HEK293 (cell line): Measurements from ENCODE around the gene NAA16.

ENCODE experiments used
- CTCF ChIA-PET: fragments of 350-600 bp; formaldehyde crosslinking; extraction: SDS; loops from one replicate; lab custom pipeline; 2021; ENCODE audit warnings: antibody characterized with exemption; lab: Yijun Ruan, JAX
- POLR2A ChIA-PET: fragments of 300-600 bp; formaldehyde crosslinking; extraction: SDS; loops from one replicate; lab custom pipeline; 2020; ENCODE audit warnings: antibody characterized with exemption, inconsistent platforms; lab: Yijun Ruan, JAX
- H3K27ac ChIP-seq: fragments of 200-500 bp; sonication (Bioruptor generic); 2 replicates; pipeline ENCODE4 v1.5.1; 2014; ENCODE audit warnings: low read depth, low read length, control low read depth, inconsistent platforms; ENCODE audit errors: extremely low read depth
- H3K36me3 ChIP-seq, 2 experiments: fragments of 200-500 bp in 1 of 2; sonication (Bioruptor generic) in 1 of 2; 1 replicate in 1 of 2; 2 replicates in 1 of 2; pipeline ENCODE4 v1.5.1; 2014 to 2017; ENCODE audit warnings: inconsistent platforms in 2 of 2, low read length in 2 of 2; ENCODE audit not compliant: control insufficient read depth in 2 of 2, insufficient read depth in 1 of 2
- H3K4me1 ChIP-seq: fragments of 200-500 bp; sonication (Bioruptor generic); 2 replicates; pipeline ENCODE4 v1.5.1; 2014; ENCODE audit warnings: mild to moderate bottlenecking, low read length, inconsistent platforms; ENCODE audit not compliant: control insufficient read depth, insufficient read depth
- H3K4me3 ChIP-seq: 2 replicates; pipeline ENCODE4 v1.5.1; 2011; ENCODE audit warnings: low read depth, mild to moderate bottlenecking, control low read depth, low read length, moderate library complexity
- H3K9me3 ChIP-seq: fragments of 200-500 bp; sonication (Bioruptor generic); 2 replicates; pipeline ENCODE4 v1.5.1; 2014; ENCODE audit warnings: low read depth, low read length, inconsistent platforms; ENCODE audit not compliant: control insufficient read depth, insufficient read depth
- EGR2 ChIP-seq: fragments of 450-650 bp; formaldehyde crosslinking; IDR thresholded peaks from 2 replicates; pipeline ENCODE4 v1.5.1; 2016; ENCODE audit warnings: low read depth, missing biosample characterization, missing genetic modification characterization
- MEIS1 ChIP-seq: sonication (generic); formaldehyde crosslinking; IDR thresholded peaks from 2 replicates; pipeline ENCODE4 v1.8.1; 2022; ENCODE audit warnings: missing genetic modification reagents, mild to moderate bottlenecking, borderline replicate concordance
- SP3 ChIP-seq: fragments of 450-650 bp; formaldehyde crosslinking; IDR thresholded peaks from 2 replicates; pipeline ENCODE4 v1.5.1; 2016; ENCODE audit warnings: missing biosample characterization, missing genetic modification characterization
- TCF7L2 ChIP-seq: IDR thresholded peaks from 2 replicates; pipeline ENCODE4 v1.6.1; 2011; ENCODE audit warnings: low read depth, mild to moderate bottlenecking, inconsistent platforms, low read length, moderate library complexity, borderline replicate concordance
- TRIM28 ChIP-seq: IDR thresholded peaks from 2 replicates; pipeline ENCODE4 v1.6.1; 2011; ENCODE audit warnings: low read length, control low read depth, borderline replicate concordance
- ZEB2 ChIP-seq: fragments of 450-650 bp; formaldehyde crosslinking; IDR thresholded peaks from 2 replicates; pipeline ENCODE4 v1.5.1; 2016; ENCODE audit warnings: missing biosample characterization, missing genetic modification characterization
- ZFHX2 ChIP-seq: fragments of 450-650 bp; formaldehyde crosslinking; conservative IDR thresholded peaks from 2 replicates; pipeline ENCODE4 v1.5.1; 2016; ENCODE audit warnings: missing biosample characterization, missing genetic modification characterization
- ZNF223 ChIP-seq: fragments of 450-650 bp; formaldehyde crosslinking; IDR thresholded peaks from 2 replicates; pipeline ENCODE4 v1.5.1; 2016; ENCODE audit warnings: missing biosample characterization, missing genetic modification characterization
- ZNF24 ChIP-seq: fragments of 450-650 bp; formaldehyde crosslinking; IDR thresholded peaks from 2 replicates; pipeline ENCODE4 v1.5.1; 2016; ENCODE audit warnings: missing biosample characterization, missing genetic modification characterization
- ZNF248 ChIP-seq: fragments of 450-650 bp; formaldehyde crosslinking; IDR thresholded peaks from 2 replicates; pipeline ENCODE4 v1.5.1; 2017; ENCODE audit warnings: missing biosample characterization, missing genetic modification characterization
- ZNF274 ChIP-seq, 2 experiments: fragments of 200-500 bp in 1 of 2; fragments of 450-650 bp in 1 of 2; sonication (Bioruptor generic) in 1 of 2; formaldehyde crosslinking in 1 of 2; IDR thresholded peaks; 2 replicates each; pipeline versions ENCODE4 v1.5.1 to v1.6.1; 2014 to 2016; ENCODE audit warnings: borderline replicate concordance in 1 of 2, inconsistent platforms in 1 of 2, low read length in 1 of 2, missing biosample characterization in 1 of 2, missing genetic modification characterization in 1 of 2
- ZNF354C ChIP-seq: fragments of 450-650 bp; formaldehyde crosslinking; IDR thresholded peaks from 2 replicates; pipeline ENCODE4 v1.5.1; 2016; ENCODE audit warnings: missing biosample characterization, missing genetic modification characterization, low read depth, borderline replicate concordance
- ZNF37A ChIP-seq: fragments of 450-650 bp; IDR thresholded peaks from 2 replicates; pipeline ENCODE4 v1.5.1; 2018; ENCODE audit warnings: missing biosample characterization, missing genetic modification characterization
- ZNF473 ChIP-seq: fragments of 450-650 bp; formaldehyde crosslinking; IDR thresholded peaks from 2 replicates; pipeline ENCODE4 v1.5.1; 2017; ENCODE audit warnings: missing biosample characterization, missing genetic modification characterization
- ZNF585B ChIP-seq: fragments of 450-650 bp; formaldehyde crosslinking; IDR thresholded peaks from 2 replicates; pipeline ENCODE4 v1.5.1; 2016; ENCODE audit warnings: missing biosample characterization, missing genetic modification characterization
- ZNF621 ChIP-seq: fragments of 450-650 bp; formaldehyde crosslinking; IDR thresholded peaks from 2 replicates; pipeline ENCODE4 v1.5.1; 2017; ENCODE audit warnings: missing biosample characterization, missing genetic modification characterization
- ZNF623 ChIP-seq: fragments of 450-650 bp; formaldehyde crosslinking; IDR thresholded peaks from 2 replicates; pipeline ENCODE4 v1.5.1; 2016; ENCODE audit warnings: missing biosample characterization, missing genetic modification characterization
- ZNF624 ChIP-seq: fragments of 450-650 bp; formaldehyde crosslinking; IDR thresholded peaks from 2 replicates; pipeline ENCODE4 v1.5.1; 2017; ENCODE audit warnings: missing biosample characterization, missing genetic modification characterization
- ZNF629 ChIP-seq: fragments of 450-650 bp; formaldehyde crosslinking; IDR thresholded peaks from 2 replicates; pipeline ENCODE4 v1.5.1; 2017; ENCODE audit warnings: missing biosample characterization, missing genetic modification characterization
- ZNF670 ChIP-seq: fragments of 450-650 bp; formaldehyde crosslinking; IDR thresholded peaks from 2 replicates; pipeline ENCODE4 v1.5.1; 2016; ENCODE audit warnings: missing biosample characterization, missing genetic modification characterization, low read depth
- ZNF777 ChIP-seq: fragments of 450-650 bp; formaldehyde crosslinking; IDR thresholded peaks from 2 replicates; pipeline ENCODE4 v1.5.1; 2017; ENCODE audit warnings: missing biosample characterization, missing genetic modification characterization, borderline replicate concordance
- ZNF830 ChIP-seq: fragments of 450-650 bp; IDR thresholded peaks from 2 replicates; pipeline ENCODE4 v1.5.0; 2018; ENCODE audit warnings: missing biosample characterization, missing genetic modification characterization, low read depth, mild to moderate bottlenecking, moderate library complexity
- TF ChIP-seq, protein P1 (sequence below): fragments of 450-650 bp; IDR thresholded peaks from 2 replicates; pipeline ENCODE4 v1.5.1; 2018; ENCODE audit warnings: missing biosample characterization, mild to moderate bottlenecking, missing genetic modification characterization
- TF ChIP-seq, protein P2 (sequence below): fragments of 450-650 bp; formaldehyde crosslinking; IDR thresholded peaks from 2 replicates; pipeline ENCODE4 v1.5.1; 2016; ENCODE audit warnings: missing biosample characterization, missing genetic modification characterization

NAA16 gene

DNA sequence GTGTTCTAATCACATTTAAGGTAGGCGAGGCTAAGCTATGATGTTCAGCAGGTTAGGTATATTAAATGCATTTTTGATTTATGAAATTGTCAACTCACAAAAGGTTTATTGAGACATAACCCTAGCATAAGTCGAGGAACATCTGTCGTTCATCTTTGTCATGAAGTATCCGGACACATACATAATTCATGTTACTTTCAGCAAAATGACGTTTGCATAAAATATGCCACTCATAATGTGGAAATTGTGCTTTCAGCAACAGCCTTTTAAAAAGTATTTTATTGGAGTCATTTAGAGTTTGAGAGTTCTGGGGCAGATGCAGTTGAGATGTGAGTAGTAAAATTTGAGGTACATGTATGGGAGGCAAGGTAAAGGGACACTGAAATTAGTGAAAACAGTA, 66.4 kb downstream of the NAA16 start (continued):
- TF ChIP-seq, protein P1, sequence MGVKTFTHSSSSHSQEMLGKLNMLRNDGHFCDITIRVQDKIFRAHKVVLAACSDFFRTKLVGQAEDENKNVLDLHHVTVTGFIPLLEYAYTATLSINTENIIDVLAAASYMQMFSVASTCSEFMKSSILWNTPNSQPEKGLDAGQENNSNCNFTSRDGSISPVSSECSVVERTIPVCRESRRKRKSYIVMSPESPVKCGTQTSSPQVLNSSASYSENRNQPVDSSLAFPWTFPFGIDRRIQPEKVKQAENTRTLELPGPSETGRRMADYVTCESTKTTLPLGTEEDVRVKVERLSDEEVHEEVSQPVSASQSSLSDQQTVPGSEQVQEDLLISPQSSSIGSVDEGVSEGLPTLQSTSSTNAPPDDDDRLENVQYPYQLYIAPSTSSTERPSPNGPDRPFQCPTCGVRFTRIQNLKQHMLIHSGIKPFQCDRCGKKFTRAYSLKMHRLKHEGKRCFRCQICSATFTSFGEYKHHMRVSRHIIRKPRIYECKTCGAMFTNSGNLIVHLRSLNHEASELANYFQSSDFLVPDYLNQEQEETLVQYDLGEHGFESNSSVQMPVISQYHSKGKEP (tag by site-specific recombination) = no peak
- TF ChIP-seq ZNF777 (no peak), ZNF585B (tag by site-specific recombination) (no peak), ZNF621 (no peak)
- TF ChIP-seq, protein P2, sequence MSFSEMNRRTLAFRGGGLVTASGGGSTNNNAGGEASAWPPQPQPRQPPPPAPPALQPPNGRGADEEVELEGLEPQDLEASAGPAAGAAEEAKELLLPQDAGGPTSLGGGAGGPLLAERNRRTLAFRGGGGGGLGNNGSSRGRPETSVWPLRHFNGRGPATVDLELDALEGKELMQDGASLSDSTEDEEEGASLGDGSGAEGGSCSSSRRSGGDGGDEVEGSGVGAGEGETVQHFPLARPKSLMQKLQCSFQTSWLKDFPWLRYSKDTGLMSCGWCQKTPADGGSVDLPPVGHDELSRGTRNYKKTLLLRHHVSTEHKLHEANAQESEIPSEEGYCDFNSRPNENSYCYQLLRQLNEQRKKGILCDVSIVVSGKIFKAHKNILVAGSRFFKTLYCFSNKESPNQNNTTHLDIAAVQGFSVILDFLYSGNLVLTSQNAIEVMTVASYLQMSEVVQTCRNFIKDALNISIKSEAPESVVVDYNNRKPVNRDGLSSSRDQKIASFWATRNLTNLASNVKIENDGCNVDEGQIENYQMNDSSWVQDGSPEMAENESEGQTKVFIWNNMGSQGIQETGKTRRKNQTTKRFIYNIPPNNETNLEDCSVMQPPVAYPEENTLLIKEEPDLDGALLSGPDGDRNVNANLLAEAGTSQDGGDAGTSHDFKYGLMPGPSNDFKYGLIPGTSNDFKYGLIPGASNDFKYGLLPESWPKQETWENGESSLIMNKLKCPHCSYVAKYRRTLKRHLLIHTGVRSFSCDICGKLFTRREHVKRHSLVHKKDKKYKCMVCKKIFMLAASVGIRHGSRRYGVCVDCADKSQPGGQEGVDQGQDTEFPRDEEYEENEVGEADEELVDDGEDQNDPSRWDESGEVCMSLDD (tag by site-specific recombination) = no peak

DNA sequence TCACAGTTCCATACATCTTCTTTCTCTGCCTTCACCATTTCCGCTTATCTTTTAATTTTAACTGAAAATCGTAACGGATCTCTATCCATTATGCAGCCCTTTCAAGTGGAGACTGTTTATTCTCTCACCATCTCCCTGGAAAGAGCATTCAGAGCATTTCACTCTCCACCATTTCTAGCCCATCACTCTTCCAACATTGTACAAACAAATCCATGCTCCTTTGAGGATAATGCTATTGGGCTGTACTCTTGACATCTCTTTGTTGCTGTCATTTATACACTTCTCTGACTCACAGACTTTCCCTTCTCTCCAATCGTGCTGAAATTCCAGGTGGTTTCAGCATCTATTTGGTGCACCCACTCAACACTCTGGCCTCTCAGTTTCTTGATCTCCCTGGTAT, 71.4 kb downstream of the NAA16 start:
- no peak overlapping the region for H3K27ac ChIP-seq
- CTCF ChIA-PET = interaction anchor here (0.5 kb wide), 1 partner anchor 419 kb away, joined by 3 read pairs; no protein-coding TSS in a partner anchor
- no peaks in the 10 kb centered on the region for H3K9me3 ChIP-seq
- no peak for TF ChIP-seq ZNF623 (tag by site-specific recombination)
- TF ChIP-seq ZNF274 (IDR thresholded peaks at IDR 0.05; ENCODE audit: low read length) = no peak
- no peak for TF ChIP-seq ZNF274 (tag by site-specific recombination; IDR thresholded peaks at IDR 0.05; ENCODE audit: borderline replicate concordance)
- TF ChIP-seq ZNF830 (tag by site-specific recombination) = no peak
- TF ChIP-seq ZNF670 (tag by site-specific recombination) = no peak
- no peak for TF ChIP-seq ZNF248 (tag by site-specific recombination)
- no peak for TF ChIP-seq ZEB2 (tag by site-specific recombination)
- no peak for TF ChIP-seq MEIS1 (CRISPR knock-in tag)
- TF ChIP-seq ZNF37A (tag by site-specific recombination) = no peak
- TF ChIP-seq SP3 (tag by site-specific recombination) = no peak
- TF ChIP-seq ZNF473 (tag by site-specific recombination) = no peak
- no peak for TF ChIP-seq ZNF629 (tag by site-specific recombination)
- no peak for TF ChIP-seq TRIM28
- no peak for TF ChIP-seq ZNF24 (tag by site-specific recombination)
- TF ChIP-seq ZNF354C (tag by site-specific recombination) = no peak
- no peak for TF ChIP-seq EGR2 (tag by site-specific recombination)
- TF ChIP-seq ZFHX2 (tag by site-specific recombination) = no peak
- no peak for TF ChIP-seq TCF7L2
- no peak for TF ChIP-seq ZNF624 (tag by site-specific recombination)
- no peak for TF ChIP-seq ZNF223
- no peaks in the 10 kb centered on the region for H3K4me1 ChIP-seq
- H3K4me3 ChIP-seq = no peak overlapping the region
- POLR2A ChIA-PET = no interaction called here
- no peaks in the 10 kb centered on the region for H3K36me3 ChIP-seq
